ENCODE measurements around the gene GALNT2.

GALNT2 gene

GRCh38 chr1:230068952-230069684, 2.1 kb downstream of the GALNT2 start:
- no peak for DNase-seq (ENCODE audit: low read depth)
- in situ Hi-C loops (cut with HindIII; ENCODE audit: low sequenced_read_pairs), result no loop called here
- H3K4me3 ChIP-seq (ENCODE audit: low read depth, low read length), result peak overlapping the region; percentile 93
- TF ChIP-seq CTCF (IDR thresholded peaks at IDR 0.05; ENCODE audit: low read depth, low read length, missing control alignments), result peak; percentile 13

- in situ Hi-C loops (cut with HindIII; ENCODE audit: low sequenced_read_pairs), result loop anchor here (5.0 kb wide), 1 partner anchor 63 kb away; no protein-coding TSS in a partner anchor
- H3K4me3 ChIP-seq (ENCODE audit: low read depth, low read length), result no peak overlapping the region
- DNase-seq (ENCODE audit: low read depth), result no peak
- TF ChIP-seq CTCF (IDR thresholded peaks at IDR 0.05; ENCODE audit: low read depth, low read length, missing control alignments), result no peak
These were observed 2.8 kb downstream of the GALNT2 start for GRCh38 chr1:230069796-230070195.

GRCh38 chr1:230070321-230071208, 3.5 kb downstream of the GALNT2 start:
- no peak for DNase-seq (ENCODE audit: low read depth)
- TF ChIP-seq CTCF (IDR thresholded peaks at IDR 0.05; ENCODE audit: low read depth, low read length, missing control alignments), result no peak
- H3K4me3 ChIP-seq (ENCODE audit: low read depth, low read length), result no peak overlapping the region
- in situ Hi-C loops (cut with HindIII; ENCODE audit: low sequenced_read_pairs), result loop anchor here (5.0 kb wide), 1 partner anchor 62 kb away; no protein-coding TSS in a partner anchor

GRCh38 chr1:230071316-230071715, 4.3 kb downstream of the GALNT2 start:
- in situ Hi-C loops (cut with HindIII; ENCODE audit: low sequenced_read_pairs), result loop anchor here (5.0 kb wide), 1 partner anchor 61 kb away; no protein-coding TSS in a partner anchor
- TF ChIP-seq CTCF (IDR thresholded peaks at IDR 0.05; ENCODE audit: low read depth, low read length, missing control alignments), result no peak
- DNase-seq (ENCODE audit: low read depth), result no peak
- no peak overlapping the region for H3K4me3 ChIP-seq (ENCODE audit: low read depth, low read length)

- in situ Hi-C loops (cut with HindIII; ENCODE audit: low sequenced_read_pairs), result loop anchor here (5.0 kb wide), 1 partner anchor 60 kb away; no protein-coding TSS in a partner anchor
- no peak overlapping the region for H3K4me3 ChIP-seq (ENCODE audit: low read depth, low read length)
- TF ChIP-seq CTCF (IDR thresholded peaks at IDR 0.05; ENCODE audit: low read depth, low read length, missing control alignments), result no peak
- no peak for DNase-seq (ENCODE audit: low read depth)
These were observed 5.3 kb downstream of the GALNT2 start for GRCh38 chr1:230072296-230072695.

GRCh38 chr1:230072866-230073265, 5.8 kb downstream of the GALNT2 start:
- no peak overlapping the region for H3K4me3 ChIP-seq (ENCODE audit: low read depth, low read length)
- in situ Hi-C loops (cut with HindIII; ENCODE audit: low sequenced_read_pairs), result loop anchor here (5.0 kb wide), 1 partner anchor 59 kb away; no protein-coding TSS in a partner anchor
- no peak for TF ChIP-seq CTCF (IDR thresholded peaks at IDR 0.05; ENCODE audit: low read depth, low read length, missing control alignments)
- no peak for DNase-seq (ENCODE audit: low read depth)
